ENCODE measurements around the gene MAP2. TPM values are rescaled to one million over a fixed set of nuclear protein-coding genes. Genes with fewer than 3 reads are reported as not detected.
A peak's percentile ranks its signal among the peaks of the same experiment; 100 is the strongest.

Gene MAP2

GRCh38 chr2:209771474-209772289 lies 347.8 kb downstream of the MAP2 start, which contains the start of gene UNC80:
TSS of gene UNC80 (plus strand) at chr2:209771832. CDS start at chr2:209772073, 241 bp downstream.
- Histone ChIP-seq H4K91ac (ENCODE audit: low read depth, low read length, poor library complexity) (no peak within 1 kb of the TSS), H3K4me2 (ENCODE audit: insufficient read depth, low read length, poor library complexity, severe bottlenecking) (peak within 1 kb of the TSS; percentile 83), H3K9ac (ENCODE audit: low read depth, low read length, poor library complexity) (no peak within 1 kb of the TSS), H3K9me3 (replicated peaks in 1 of 2; ENCODE audit: control insufficient read depth in 2 of 2, insufficient read depth in 1 of 2, low read depth in 1 of 2, low read length in 2 of 2) (no peaks in the 10 kb centered on the region), H2BK5ac (ENCODE audit: low read length) (no peak within 1 kb of the TSS), H4K8ac (ENCODE audit: low read depth, low read length) (no peak within 1 kb of the TSS), H3K14ac (ENCODE audit: low read length) (no peak within 1 kb of the TSS), H2AFZ (ENCODE audit: low read length) (peak within 1 kb of the TSS; percentile 98), H3K23ac (ENCODE audit: low read depth, low read length, poor library complexity) (peak within 1 kb of the TSS; percentile 73), H2AK5ac (ENCODE audit: low read depth, low read length) (no peak within 1 kb of the TSS), H3K4ac (ENCODE audit: low read length) (no peak within 1 kb of the TSS), H3K18ac (ENCODE audit: low read length) (peak within 1 kb of the TSS; percentile 80), H3K27me3 (ENCODE audit: control insufficient read depth in 3 of 3, insufficient read depth in 3 of 3, low read depth in 1 of 3, low read length in 3 of 3) (peaks cover 0 to 8% (median 2%) of the 10 kb centered on the region in 3 experiments), H3K79me1 (ENCODE audit: low read depth, low read length) (no peaks in the 10 kb centered on the region), H3K27ac (replicated peaks; ENCODE audit: low read length) (no peak within 1 kb of the TSS), H3K4me3 (ENCODE audit: low read length in 2 of 2) (peak within 1 kb of the TSS; percentile 74 to 92), H3K4me1 (ENCODE audit: control insufficient read depth in 2 of 2, insufficient read depth in 1 of 2, low read depth in 1 of 2, low read length in 2 of 2) (peaks cover 3 to 5% of the 10 kb centered on the region in 2 donors), H2BK12ac (ENCODE audit: low read length) (no peak within 1 kb of the TSS), H2BK15ac (ENCODE audit: low read length) (no peak within 1 kb of the TSS), H2BK120ac (ENCODE audit: low read depth, low read length) (no peak within 1 kb of the TSS), H3K36me3 (replicated peaks in 1 of 2; ENCODE audit: control insufficient read depth in 2 of 2, insufficient read depth in 2 of 2, low read length in 2 of 2) (peaks cover 0 to 2% of the 10 kb centered on the region in 2 donors)
- WGBS, 2 donors (ENCODE audit: extremely low coverage in 2 of 2, insufficient read length in 2 of 2, insufficient replicate concordance in 1 of 2), result no CpG with 5 or more reads among the region's 73 CpGs
- peak; percentile 89 for DNase-seq (ENCODE audit: low spot score)

- peaks cover 3 to 5% of the 10 kb centered on the region in 2 donors for H3K4me1 ChIP-seq (ENCODE audit: control insufficient read depth in 2 of 2, insufficient read depth in 1 of 2, low read depth in 1 of 2, low read length in 2 of 2)
- no peak overlapping the region for H2BK120ac ChIP-seq (ENCODE audit: low read depth, low read length)
- no peak overlapping the region for H4K8ac ChIP-seq (ENCODE audit: low read depth, low read length)
- WGBS, 2 donors (ENCODE audit: extremely low coverage in 2 of 2, insufficient read length in 2 of 2, insufficient replicate concordance in 1 of 2), result no CpG with 5 or more reads among the region's 8 CpGs
- H3K23ac ChIP-seq (ENCODE audit: low read depth, low read length, poor library complexity), result no peak overlapping the region
- peaks cover 0 to 8% (median 2%) of the 10 kb centered on the region in 3 experiments for H3K27me3 ChIP-seq (ENCODE audit: control insufficient read depth in 3 of 3, insufficient read depth in 3 of 3, low read depth in 1 of 3, low read length in 3 of 3)
- H2BK15ac ChIP-seq (ENCODE audit: low read length), result no peak overlapping the region
- peak overlapping the region; percentile 74 to 92 for H3K4me3 ChIP-seq (ENCODE audit: low read length in 2 of 2)
- no peak overlapping the region for H4K91ac ChIP-seq (ENCODE audit: low read depth, low read length, poor library complexity)
- H3K36me3 ChIP-seq (replicated peaks in 1 of 2; ENCODE audit: control insufficient read depth in 2 of 2, insufficient read depth in 2 of 2, low read length in 2 of 2), result peaks cover 0 to 5% of the 10 kb centered on the region in 2 donors
- H2BK12ac ChIP-seq (ENCODE audit: low read length), result no peak overlapping the region
- H3K14ac ChIP-seq (ENCODE audit: low read length), result no peak overlapping the region
- H3K4me2 ChIP-seq (ENCODE audit: insufficient read depth, low read length, poor library complexity, severe bottlenecking), result peak overlapping the region; percentile 54
- H3K79me1 ChIP-seq (ENCODE audit: low read depth, low read length), result no peaks in the 10 kb centered on the region
- H2AFZ ChIP-seq (ENCODE audit: low read length), result peak overlapping the region; percentile 98
- H3K18ac ChIP-seq (ENCODE audit: low read length), result no peak overlapping the region
- H3K9ac ChIP-seq (ENCODE audit: low read depth, low read length, poor library complexity), result no peak overlapping the region
- H3K27ac ChIP-seq (replicated peaks; ENCODE audit: low read length), result no peak overlapping the region
- no peak overlapping the region for H3K4ac ChIP-seq (ENCODE audit: low read length)
- no peak for DNase-seq (ENCODE audit: low spot score)
- H2AK5ac ChIP-seq (ENCODE audit: low read depth, low read length), result no peak overlapping the region
- no peak overlapping the region for H2BK5ac ChIP-seq (ENCODE audit: low read length)
- H3K9me3 ChIP-seq (replicated peaks in 1 of 2; ENCODE audit: control insufficient read depth in 2 of 2, insufficient read depth in 1 of 2, low read depth in 1 of 2, low read length in 2 of 2), result no peaks in the 10 kb centered on the region
Observed at GRCh38 chr2:209772290-209772685, 348.4 kb downstream of the MAP2 start.

DNA sequence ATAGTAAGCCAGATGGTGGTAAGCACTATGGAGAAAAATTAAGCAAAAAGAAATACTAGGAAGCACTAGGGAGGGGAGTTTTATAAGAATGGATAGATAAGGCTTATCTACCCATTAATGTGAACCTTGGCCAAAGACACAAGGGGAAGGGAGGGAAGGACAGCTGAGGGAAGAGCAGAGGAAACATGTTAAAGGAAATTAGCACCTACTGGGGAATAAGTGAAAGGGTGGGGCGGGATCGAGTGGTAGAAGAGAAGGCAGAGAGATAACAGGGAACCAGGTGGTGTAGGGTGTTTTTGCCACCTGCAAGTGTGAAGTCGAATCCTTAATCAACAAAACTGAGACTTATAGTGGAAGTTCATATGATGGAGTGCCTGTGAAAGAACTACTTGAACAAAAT lies 349.5 kb downstream of the MAP2 start:
- H2BK5ac ChIP-seq (ENCODE audit: low read length), result no peak overlapping the region
- no peak overlapping the region for H3K4me2 ChIP-seq (ENCODE audit: insufficient read depth, low read length, poor library complexity, severe bottlenecking)
- no CpG with 5 or more reads among the region's 3 CpGs for WGBS, 2 donors (ENCODE audit: extremely low coverage in 2 of 2, insufficient read length in 2 of 2, insufficient replicate concordance in 1 of 2)
- no peak overlapping the region for H3K4ac ChIP-seq (ENCODE audit: low read length)
- no peaks in the 10 kb centered on the region for H3K79me1 ChIP-seq (ENCODE audit: low read depth, low read length)
- H3K14ac ChIP-seq (ENCODE audit: low read length), result no peak overlapping the region
- H3K36me3 ChIP-seq (replicated peaks in 1 of 2; ENCODE audit: control insufficient read depth in 2 of 2, insufficient read depth in 2 of 2, low read length in 2 of 2), result peaks cover 0 to 8% of the 10 kb centered on the region in 2 donors
- no peak overlapping the region for H2AFZ ChIP-seq (ENCODE audit: low read length)
- H3K4me3 ChIP-seq (ENCODE audit: low read length in 2 of 2), result no peak overlapping the region
- peaks cover 0 to 8% (median 2%) of the 10 kb centered on the region in 3 experiments for H3K27me3 ChIP-seq (ENCODE audit: control insufficient read depth in 3 of 3, insufficient read depth in 3 of 3, low read depth in 1 of 3, low read length in 3 of 3)
- no peak overlapping the region for H3K27ac ChIP-seq (replicated peaks; ENCODE audit: low read length)
- no peak overlapping the region for H3K23ac ChIP-seq (ENCODE audit: low read depth, low read length, poor library complexity)
- H2BK120ac ChIP-seq (ENCODE audit: low read depth, low read length), result no peak overlapping the region
- no peak overlapping the region for H4K91ac ChIP-seq (ENCODE audit: low read depth, low read length, poor library complexity)
- no peak overlapping the region for H4K8ac ChIP-seq (ENCODE audit: low read depth, low read length)
- no peak overlapping the region for H3K18ac ChIP-seq (ENCODE audit: low read length)
- no peak overlapping the region for H2AK5ac ChIP-seq (ENCODE audit: low read depth, low read length)
- no peak overlapping the region for H2BK12ac ChIP-seq (ENCODE audit: low read length)
- H3K9ac ChIP-seq (ENCODE audit: low read depth, low read length, poor library complexity), result no peak overlapping the region
- no peak for DNase-seq (ENCODE audit: low spot score)
- peaks cover 3 to 5% of the 10 kb centered on the region in 2 donors for H3K4me1 ChIP-seq (ENCODE audit: control insufficient read depth in 2 of 2, insufficient read depth in 1 of 2, low read depth in 1 of 2, low read length in 2 of 2)
- H3K9me3 ChIP-seq (replicated peaks in 1 of 2; ENCODE audit: control insufficient read depth in 2 of 2, insufficient read depth in 1 of 2, low read depth in 1 of 2, low read length in 2 of 2), result no peaks in the 10 kb centered on the region
- H2BK15ac ChIP-seq (ENCODE audit: low read length), result no peak overlapping the region

Small RNA genes lying within 50 kb of the gene (small RNA-seq; reads per million reads assigned to genes)
- not detected for gene RNA5SP118 (ENCODE audit: insufficient read depth)
